SU-DHL-6 (cell line): ENCODE results near the gene LNX1.

Source experiments
- H2AFZ ChIP-seq: fragments of 200-600 bp; sonication (generic); 2 replicates; pipeline ENCODE4 v1.6.1; 2014; ENCODE audit warnings: low read depth, mild to moderate bottlenecking, moderate library complexity, mixed read lengths, antibody characterized with exemption, low read length; ENCODE audit not compliant: severe bottlenecking
- H3F3A ChIP-seq: fragments of 200-600 bp; shearing (Covaris generic); 2 replicates; pipeline ENCODE4 v1.6.0; 2016; ENCODE audit warnings: antibody characterized with exemption, mild to moderate bottlenecking; ENCODE audit not compliant: insufficient read depth
- H3K27ac ChIP-seq: fragments of 200-600 bp; sonication (generic); 2 replicates; pipeline ENCODE4 v1.5.1; 2016; ENCODE audit warnings: low read depth, mild to moderate bottlenecking, low read length, moderate library complexity, mixed read lengths
- H3K27me3 ChIP-seq: fragments of 200-600 bp; sonication (generic), shearing (Covaris generic); 2 replicates; pipeline ENCODE4 v1.6.0; 2014; ENCODE audit warnings: mild to moderate bottlenecking, low read length
- H3K36me3 ChIP-seq: fragments of 200-600 bp; sonication (generic); 2 replicates; pipeline ENCODE4 v1.6.1; 2014; ENCODE audit warnings: mild to moderate bottlenecking, low read length, mixed read lengths
- H3K4me2 ChIP-seq: fragments of 300-600, 200-600 bp; shearing (Covaris generic), sonication (generic); 2 replicates; pipeline ENCODE4 v1.6.0; 2014; ENCODE audit warnings: low read length, low read depth, mild to moderate bottlenecking; ENCODE audit not compliant: poor library complexity, severe bottlenecking
- H3K4me3 ChIP-seq: fragments of 200-600 bp; sonication (generic); 2 replicates; pipeline ENCODE4 v1.5.1; 2014; ENCODE audit warnings: antibody characterized with exemption, low read length, mild to moderate bottlenecking, mixed read lengths; ENCODE audit not compliant: insufficient read depth, poor library complexity, severe bottlenecking
- H3K79me2 ChIP-seq: fragments of 200-600 bp; sonication (generic); 2 replicates; pipeline ENCODE4 v1.6.1; 2014; ENCODE audit warnings: mild to moderate bottlenecking, low read length, moderate library complexity; ENCODE audit not compliant: insufficient read depth
- H3K9ac ChIP-seq: fragments of 200-600 bp; sonication (generic); 2 replicates; pipeline ENCODE4 v1.7.0; 2014; ENCODE audit warnings: mild to moderate bottlenecking, low read length
- H3K9me2 ChIP-seq: fragments of 200-600 bp; sonication (generic); replicated peaks from 2 replicates; pipeline ENCODE4 v1.6.1; 2014; ENCODE audit warnings: low read length; ENCODE audit not compliant: insufficient read depth
- H3K9me3 ChIP-seq: fragments of 200-600 bp; sonication (generic); 2 replicates; pipeline ENCODE4 v1.6.1; 2014; ENCODE audit warnings: low read length, mixed read lengths; ENCODE audit not compliant: insufficient read depth
- H4K20me1 ChIP-seq: fragments of 200-600 bp; sonication (generic); 2 replicates; pipeline ENCODE4 v1.6.1; 2014; ENCODE audit warnings: low read depth, mild to moderate bottlenecking, antibody characterized with exemption, low read length, moderate library complexity, mixed read lengths
- EZH2phosphoT487 ChIP-seq: fragments of 200-600 bp; sonication (generic), shearing (Covaris generic); conservative IDR thresholded peaks from 2 replicates; pipeline ENCODE4 v1.6.1; 2018; ENCODE audit warnings: mild to moderate bottlenecking, antibody characterized with exemption, low read length, moderate library complexity, mixed read lengths
- TF ChIP-seq, protein P1 (sequence below): fragments of 200-600 bp; sonication (generic); IDR thresholded peaks from one replicate; pipeline ENCODE4 v1.5.1; 2017; ENCODE audit warnings: antibody characterized with exemption, mild to moderate bottlenecking, low read length, moderate library complexity; ENCODE audit not compliant: insufficient read depth, poor library complexity, severe bottlenecking

The LNX1 gene

DNA sequence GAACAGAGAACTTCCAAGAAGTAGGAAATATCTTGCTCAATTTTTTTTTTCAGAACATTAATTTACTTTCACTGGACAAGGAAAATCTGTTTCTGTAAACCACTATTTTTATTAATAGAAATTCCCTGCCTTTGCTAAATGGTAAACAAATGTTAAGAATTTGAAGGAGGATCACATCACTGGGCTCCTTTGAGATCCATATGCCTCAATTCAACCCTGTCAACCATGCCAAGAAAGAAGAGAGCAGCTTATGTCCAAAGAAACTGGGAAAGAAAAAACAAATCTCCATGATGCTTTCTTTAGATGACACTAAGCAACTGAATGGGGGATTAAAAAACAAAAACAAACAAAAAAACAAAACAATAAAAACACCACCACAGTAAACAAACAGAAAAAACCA is 47.7 kb downstream of the LNX1 start:
- Histone ChIP-seq H3F3A (no peaks in the 10 kb centered on the region), H2AFZ (no peak overlapping the region), H3K9me2 (no peaks in the 10 kb centered on the region), H3K27me3 (no peaks in the 10 kb centered on the region), H3K79me2 (no peaks in the 10 kb centered on the region), H3K4me3 (no peak overlapping the region), H3K27ac (no peak overlapping the region), H3K9me3 (no peaks in the 10 kb centered on the region), H3K4me2 (no peak overlapping the region), H4K20me1 (no peaks in the 10 kb centered on the region), H3K36me3 (no peaks in the 10 kb centered on the region), H3K9ac (no peak overlapping the region)
- no peak for TF ChIP-seq EZH2phosphoT487
- TF ChIP-seq, protein P1, sequence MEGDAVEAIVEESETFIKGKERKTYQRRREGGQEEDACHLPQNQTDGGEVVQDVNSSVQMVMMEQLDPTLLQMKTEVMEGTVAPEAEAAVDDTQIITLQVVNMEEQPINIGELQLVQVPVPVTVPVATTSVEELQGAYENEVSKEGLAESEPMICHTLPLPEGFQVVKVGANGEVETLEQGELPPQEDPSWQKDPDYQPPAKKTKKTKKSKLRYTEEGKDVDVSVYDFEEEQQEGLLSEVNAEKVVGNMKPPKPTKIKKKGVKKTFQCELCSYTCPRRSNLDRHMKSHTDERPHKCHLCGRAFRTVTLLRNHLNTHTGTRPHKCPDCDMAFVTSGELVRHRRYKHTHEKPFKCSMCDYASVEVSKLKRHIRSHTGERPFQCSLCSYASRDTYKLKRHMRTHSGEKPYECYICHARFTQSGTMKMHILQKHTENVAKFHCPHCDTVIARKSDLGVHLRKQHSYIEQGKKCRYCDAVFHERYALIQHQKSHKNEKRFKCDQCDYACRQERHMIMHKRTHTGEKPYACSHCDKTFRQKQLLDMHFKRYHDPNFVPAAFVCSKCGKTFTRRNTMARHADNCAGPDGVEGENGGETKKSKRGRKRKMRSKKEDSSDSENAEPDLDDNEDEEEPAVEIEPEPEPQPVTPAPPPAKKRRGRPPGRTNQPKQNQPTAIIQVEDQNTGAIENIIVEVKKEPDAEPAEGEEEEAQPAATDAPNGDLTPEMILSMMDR = no peak

DNA sequence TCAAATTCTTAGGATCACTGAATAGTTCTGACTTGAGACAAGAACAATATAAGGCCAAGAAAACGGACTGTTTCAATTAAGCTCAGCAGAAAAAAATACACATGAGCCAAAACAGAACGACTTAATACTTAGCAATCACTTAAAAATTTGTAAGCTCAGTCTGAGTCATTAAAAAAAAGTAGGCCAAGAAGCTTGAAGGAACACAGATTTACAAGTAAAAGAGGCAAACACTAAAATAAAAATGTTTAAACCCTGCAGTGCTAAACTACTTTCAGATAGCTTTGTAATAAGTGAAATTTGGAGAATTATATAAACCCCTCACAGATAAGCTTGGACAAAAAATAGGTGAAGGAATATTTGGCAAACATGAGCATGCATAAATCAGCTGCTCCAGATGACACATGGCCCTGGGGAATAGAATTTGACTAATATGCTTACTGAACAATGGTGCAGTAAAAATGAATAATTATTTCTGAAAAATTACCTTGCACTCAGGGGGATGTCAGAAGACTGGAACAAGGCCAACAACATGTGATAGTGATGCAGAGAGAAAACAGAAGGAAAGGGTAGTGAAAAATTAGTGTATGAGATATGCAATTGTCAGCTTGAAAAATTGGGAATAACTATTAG is 49.6 kb downstream of the LNX1 start:
- Histone ChIP-seq H3K79me2 (no peaks in the 10 kb centered on the region), H2AFZ (no peak overlapping the region), H3K4me2 (no peak overlapping the region), H4K20me1 (no peaks in the 10 kb centered on the region), H3K9me3 (no peaks in the 10 kb centered on the region), H3K9me2 (no peaks in the 10 kb centered on the region), H3K27me3 (no peaks in the 10 kb centered on the region), H3K4me3 (no peak overlapping the region), H3F3A (no peaks in the 10 kb centered on the region), H3K9ac (no peak overlapping the region), H3K36me3 (no peaks in the 10 kb centered on the region), H3K27ac (no peak overlapping the region)
- no peak for TF ChIP-seq EZH2phosphoT487
- TF ChIP-seq, protein P1 = no peak

DNA sequence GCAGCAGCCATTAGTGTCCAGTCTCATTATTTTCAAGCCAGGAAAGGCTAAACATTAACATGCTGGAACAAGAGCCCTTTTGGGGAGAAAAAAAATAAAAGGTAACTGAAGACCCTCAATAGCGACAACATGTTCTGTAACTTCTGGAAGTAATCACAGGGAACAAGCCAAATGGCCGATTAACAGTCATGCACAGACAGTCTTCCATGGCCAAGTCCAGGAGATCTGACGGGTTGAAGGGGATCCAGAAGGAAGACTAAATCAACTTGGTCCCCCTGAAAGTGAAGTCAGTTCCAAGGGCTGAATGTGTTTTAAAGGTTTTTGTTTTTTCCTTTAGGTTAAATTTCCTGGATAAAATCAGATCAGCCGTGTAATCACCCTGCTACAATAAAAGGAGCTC is 52.5 kb downstream of the LNX1 start:
- no peak overlapping the region for H3K27ac ChIP-seq
- H3K27me3 ChIP-seq = no peaks in the 10 kb centered on the region
- H3F3A ChIP-seq = no peaks in the 10 kb centered on the region
- no peaks in the 10 kb centered on the region for H3K9me3 ChIP-seq
- TF ChIP-seq, protein P1 = no peak
- no peak for TF ChIP-seq EZH2phosphoT487
- H3K9me2 ChIP-seq = no peaks in the 10 kb centered on the region
- H3K36me3 ChIP-seq = no peaks in the 10 kb centered on the region
- no peak overlapping the region for H3K4me3 ChIP-seq
- no peak overlapping the region for H3K4me2 ChIP-seq
- no peak overlapping the region for H2AFZ ChIP-seq
- no peaks in the 10 kb centered on the region for H4K20me1 ChIP-seq
- H3K9ac ChIP-seq = no peak overlapping the region
- no peaks in the 10 kb centered on the region for H3K79me2 ChIP-seq
